HG03196 (cell line): ENCODE measurements around the gene ERCC1.
A peak's percentile ranks its signal among the peaks of the same experiment; 100 is the strongest.
"Not testable (repeated sequence)": the region's sequence is repeated elsewhere in the genome, so short reads cannot be mapped to it uniquely, and the experiment has no call there.

Source experiments
- ATAC-seq: cut with Tn5 transposase; IDR thresholded peaks from one replicate; pipeline ENCODE4 v1.9.1; 2021; ENCODE audit not compliant: unreplicated experiment

ERCC1 gene

GRCh38 chr19:45455707-45456499, 32.2 kb upstream of the ERCC1 start:
- ATAC-seq, result peak; percentile 48

GRCh38 chr19:45451850-45452387, 28.2 kb upstream of the ERCC1 start:
- ATAC-seq, result no peak

- ATAC-seq, result no peak
Measured at GRCh38 chr19:45451131-45451849, 27.6 kb upstream of the ERCC1 start.

- ATAC-seq, result no peak
Measured at GRCh38 chr19:45450012-45450333, 26.3 kb upstream of the ERCC1 start.

GRCh38 chr19:45448887-45449299, 25.2 kb upstream of the ERCC1 start:
- ATAC-seq, result no peak

GRCh38 chr19:45448425-45448756, 24.7 kb upstream of the ERCC1 start:
- no peak for ATAC-seq

GRCh38 chr19:45446944-45447343, 23.2 kb upstream of the ERCC1 start:
- no peak for ATAC-seq

GRCh38 chr19:45446295-45446694, 22.6 kb upstream of the ERCC1 start:
- ATAC-seq, result no peak

- no peak for ATAC-seq
Measured at GRCh38 chr19:45445139-45445538, 21.4 kb upstream of the ERCC1 start.

- peak; percentile 45 for ATAC-seq
Measured at GRCh38 chr19:45444318-45445041, 20.8 kb upstream of the ERCC1 start.

- peak; percentile 26 for ATAC-seq
Measured at GRCh38 chr19:45443462-45444317, 20.0 kb upstream of the ERCC1 start.

- no peak for ATAC-seq
Measured at GRCh38 chr19:45442778-45443461, 19.2 kb upstream of the ERCC1 start.

GRCh38 chr19:45442408-45442777, 18.7 kb upstream of the ERCC1 start:
- ATAC-seq, result no peak

- no peak for ATAC-seq
Measured at GRCh38 chr19:45440873-45441654, 17.3 kb upstream of the ERCC1 start.

GRCh38 chr19:45440259-45440638, 16.5 kb upstream of the ERCC1 start:
- no peak for ATAC-seq

- peak; percentile 53 for ATAC-seq
Measured at GRCh38 chr19:45439569-45440258, 16.0 kb upstream of the ERCC1 start.

GRCh38 chr19:45439190-45439568, 15.5 kb upstream of the ERCC1 start:
- no peak for ATAC-seq

GRCh38 chr19:45437328-45437727, 13.6 kb upstream of the ERCC1 start:
- ATAC-seq, result no peak

GRCh38 chr19:45432543-45432942, 8.8 kb upstream of the ERCC1 start:
- not testable (repeated sequence) for ATAC-seq
